HG03108 (cell line): Measurements from ENCODE around the gene CDKN2A.

ENCODE experiments used
- ATAC-seq: cut with Tn5 transposase; IDR thresholded peaks from one replicate; pipeline ENCODE4 v1.9.1; 2021; ENCODE audit warnings: moderate library complexity; ENCODE audit not compliant: unreplicated experiment

Gene CDKN2A

GRCh38 chr9:22008384-22008716, 14.2 kb upstream of the CDKN2A start:
- ATAC-seq, result no peak

GRCh38 chr9:22005702-22006606, 11.8 kb upstream of the CDKN2A start:
- no peak for ATAC-seq

GRCh38 chr9:22005021-22005701, 11.0 kb upstream of the CDKN2A start:
- ATAC-seq, result no peak

- no peak for ATAC-seq
Measured at GRCh38 chr9:22002038-22002437, 7.8 kb upstream of the CDKN2A start.

- no peak for ATAC-seq
Measured at GRCh38 chr9:21998026-21998425, 3.8 kb upstream of the CDKN2A start.

- no peak for ATAC-seq
Measured at GRCh38 chr9:21997480-21997879, 3.3 kb upstream of the CDKN2A start.

- no peak for ATAC-seq
Measured at GRCh38 chr9:21996858-21997257, 2.7 kb upstream of the CDKN2A start.

- no peak for ATAC-seq
Measured at GRCh38 chr9:21996438-21996837, 2.2 kb upstream of the CDKN2A start.

- ATAC-seq, result peak; percentile 22
Measured at GRCh38 chr9:21995666-21996398, 1.6 kb upstream of the CDKN2A start.

- peak; percentile 74 for ATAC-seq
Measured at GRCh38 chr9:21995006-21995665, 944 bp upstream of the CDKN2A start.

GRCh38 chr9:21994556-21995005, 389 bp upstream of the CDKN2A start, which contains the start of gene CDKN2B-AS1:
TSS of gene CDKN2B-AS1 (plus strand) at chr9:21994791.
- ATAC-seq, result peak; percentile 41

- no peak for ATAC-seq
Measured at GRCh38 chr9:21993007-21993406, 1.2 kb downstream of the CDKN2A start.

GRCh38 chr9:21991072-21991959, 2.9 kb downstream of the CDKN2A start:
- no peak for ATAC-seq

GRCh38 chr9:21989440-21990189, 4.6 kb downstream of the CDKN2A start:
- ATAC-seq, result no peak

GRCh38 chr9:21988056-21988990, 5.9 kb downstream of the CDKN2A start:
- ATAC-seq, result no peak

- no peak for ATAC-seq
Measured at GRCh38 chr9:21985964-21986667, 8.1 kb downstream of the CDKN2A start.

GRCh38 chr9:21984101-21984500, 10.1 kb downstream of the CDKN2A start:
- no peak for ATAC-seq

GRCh38 chr9:21983561-21983935, 10.6 kb downstream of the CDKN2A start:
- no peak for ATAC-seq
